LHCN-M2 (cell line): Measurements from ENCODE around the gene ARHGAP25. TPM values are rescaled to one million over a fixed set of nuclear protein-coding genes. Genes with fewer than 3 reads are reported as not detected.

Experiments
- DNase-seq: peaks from one replicate; pipeline ENCODE4 v3.0.0-alpha.2; 2012; ENCODE audit warnings: low read depth
- total RNA-seq: library from RNA; depleted of rRNA; stranded (reverse); fragments of >200 nt; gene quantifications from 2 replicates; pipeline ENCODE4 v1.2.3, GENCODE V29; 2014

Gene ARHGAP25
- total RNA-seq, 1 experiment from 2014 or later: not detected

GRCh38 chr2:68829749-68830148 lies 95.1 kb downstream of the ARHGAP25 start:
- DNase-seq: no peak

- DNase-seq: peak; percentile 51
Measured at GRCh38 chr2:68831686-68832232, 97.1 kb downstream of the ARHGAP25 start.

DNA sequence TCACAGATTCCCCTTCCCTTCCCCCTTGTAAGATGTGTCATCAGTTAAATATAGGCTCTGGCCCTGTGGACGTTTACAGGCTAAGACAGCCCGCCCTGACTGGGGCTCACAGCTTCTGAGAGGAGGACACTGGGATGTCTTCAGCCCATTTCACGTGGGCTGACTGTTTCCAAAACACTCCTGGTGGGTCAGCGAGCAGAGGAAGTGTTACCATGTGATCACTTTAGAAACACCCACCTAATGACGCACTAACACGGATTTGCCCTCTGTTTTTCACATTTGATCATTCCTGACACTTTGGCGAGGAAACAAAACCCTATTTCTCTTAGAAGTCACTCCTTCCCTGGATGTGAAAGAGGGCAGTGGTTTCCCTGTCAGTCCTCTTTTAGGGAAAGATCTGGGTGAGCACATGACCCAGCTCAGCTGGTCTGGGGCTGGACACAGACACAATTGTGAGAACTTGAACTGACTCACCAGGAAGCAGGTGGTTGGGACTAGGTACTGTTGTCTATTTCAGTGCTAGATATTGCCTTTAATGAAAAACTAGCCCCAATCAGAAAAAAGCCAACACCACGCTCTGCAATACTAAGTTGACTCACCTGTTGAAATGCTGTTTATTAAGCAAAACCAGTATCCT lies 97.7 kb downstream of the ARHGAP25 start:
- peak; percentile 71 for DNase-seq

DNA sequence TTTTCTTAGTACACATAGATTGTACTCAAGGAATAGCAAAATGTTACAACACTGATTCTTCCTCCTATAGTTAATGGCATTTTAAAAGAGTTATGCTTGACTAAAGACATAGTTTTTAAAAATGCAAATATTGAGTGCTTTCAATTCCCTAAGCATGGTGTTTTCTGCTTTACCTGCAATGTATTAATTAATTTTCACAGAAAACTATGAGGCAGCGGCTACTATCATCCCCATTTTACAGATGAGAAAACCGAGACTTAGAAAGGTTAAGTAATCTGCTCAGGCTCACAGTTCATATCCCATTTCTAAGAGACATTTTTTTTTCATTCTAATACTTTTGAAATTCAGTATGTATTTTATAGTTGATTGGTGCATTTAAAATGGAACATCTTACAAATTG lies 98.6 kb downstream of the ARHGAP25 start:
- no peak for DNase-seq

DNA sequence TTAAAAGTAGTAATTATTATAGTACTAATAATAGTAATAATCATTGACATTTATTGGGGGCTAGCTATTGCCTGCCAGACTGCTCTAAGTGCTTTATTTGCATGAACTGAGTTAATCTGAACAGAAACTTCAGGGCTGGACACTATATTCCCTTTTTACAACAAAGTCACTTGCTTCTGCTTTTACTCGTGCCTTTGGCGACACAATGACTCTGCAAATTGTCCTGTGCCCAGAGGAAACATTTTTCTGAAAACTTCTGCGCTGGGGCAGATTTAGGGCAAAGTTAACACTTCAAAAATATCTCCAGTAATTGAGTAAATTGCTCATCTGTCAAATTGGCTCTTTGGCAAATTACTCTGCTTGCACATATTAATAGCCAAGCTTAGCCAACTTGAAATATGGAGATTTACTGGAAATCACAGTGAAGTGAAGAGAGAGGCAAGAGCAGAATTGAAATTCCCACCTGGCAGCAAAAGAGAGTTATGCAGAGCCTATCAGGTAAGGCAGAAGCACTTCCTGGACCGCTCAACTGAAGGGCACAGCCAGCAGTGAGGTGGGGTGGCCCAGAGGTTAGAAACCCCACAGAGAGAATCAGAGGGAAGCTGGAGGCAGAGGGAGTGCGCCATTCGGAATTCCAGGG lies 100.2 kb downstream of the ARHGAP25 start:
- DNase-seq: no peak

DNA sequence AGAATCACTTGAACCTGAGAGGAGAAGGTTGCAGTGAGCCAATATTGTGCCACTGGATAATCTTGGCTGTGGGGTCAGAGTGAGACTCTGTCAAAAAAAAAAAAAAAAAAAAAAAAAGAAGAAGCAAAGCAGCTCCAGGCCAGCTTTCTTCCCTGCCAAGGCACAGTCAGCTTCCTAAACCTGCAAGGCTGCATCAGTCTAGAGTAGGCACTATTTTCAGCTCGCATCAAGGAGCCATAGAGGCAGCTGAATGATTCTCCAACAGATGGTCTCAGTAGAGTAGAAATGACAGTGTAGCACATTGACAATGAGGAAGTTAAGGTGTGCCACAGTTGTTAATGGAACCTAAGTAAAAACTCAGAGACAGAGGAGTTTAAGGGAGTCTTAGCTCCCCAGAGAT lies 101.0 kb downstream of the ARHGAP25 start:
- DNase-seq: no peak

GRCh38 chr2:68837164-68837860 lies 102.7 kb downstream of the ARHGAP25 start:
- DNase-seq: peak; percentile 22

GRCh38 chr2:68837861-68838341 lies 103.3 kb downstream of the ARHGAP25 start:
- no peak for DNase-seq

DNA sequence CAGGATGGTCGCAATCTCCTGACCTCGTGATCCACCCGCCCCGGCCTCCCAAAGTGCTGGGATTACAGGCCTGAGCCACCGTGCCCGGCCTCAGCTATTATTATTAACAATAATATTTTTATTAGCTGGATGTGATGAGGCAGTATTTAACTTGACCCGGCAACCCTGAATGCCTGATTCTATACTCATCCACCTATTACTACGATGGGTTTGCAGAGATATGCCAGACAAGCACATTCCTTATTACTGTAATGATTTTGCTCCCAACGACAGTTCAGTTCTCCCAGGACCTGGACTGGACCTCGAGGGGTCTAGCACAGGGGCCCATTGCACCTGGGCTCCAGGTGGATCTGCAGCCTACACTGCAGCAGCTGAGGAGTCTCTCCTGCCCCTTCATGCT lies 104.0 kb downstream of the ARHGAP25 start:
- no peak for DNase-seq

DNA sequence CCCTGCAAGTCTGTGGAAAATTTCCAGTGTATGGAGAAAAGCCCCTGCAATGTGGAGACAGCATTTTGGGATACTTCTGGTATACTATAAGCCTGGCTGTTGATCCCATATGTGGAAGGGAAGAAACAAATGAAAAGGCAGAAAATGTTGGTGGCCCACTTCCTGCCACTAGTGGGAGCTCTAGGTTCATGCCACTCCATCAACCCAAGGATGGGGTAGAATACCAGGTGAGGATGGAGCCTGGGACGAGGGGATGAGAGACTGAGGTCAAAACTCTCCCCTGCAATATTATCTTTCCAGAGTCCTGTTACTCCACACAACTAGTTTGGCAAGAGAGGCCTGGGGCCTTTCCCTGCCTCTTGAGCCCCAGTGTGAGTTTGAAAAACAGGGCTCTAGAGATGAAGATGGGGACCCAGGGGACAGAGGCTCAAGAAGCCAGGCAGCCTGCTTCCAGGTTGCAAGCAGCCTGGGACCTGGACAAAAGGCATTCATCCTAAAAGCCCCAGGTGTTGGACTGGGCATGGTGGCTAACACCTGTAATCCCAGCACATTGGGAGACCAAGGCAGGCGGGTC lies 104.7 kb downstream of the ARHGAP25 start:
- no peak for DNase-seq

GRCh38 chr2:68845043-68845442 lies 110.4 kb downstream of the ARHGAP25 start:
- no peak for DNase-seq

- no peak for DNase-seq
Measured at GRCh38 chr2:68846091-68846490, 111.5 kb downstream of the ARHGAP25 start.

DNA sequence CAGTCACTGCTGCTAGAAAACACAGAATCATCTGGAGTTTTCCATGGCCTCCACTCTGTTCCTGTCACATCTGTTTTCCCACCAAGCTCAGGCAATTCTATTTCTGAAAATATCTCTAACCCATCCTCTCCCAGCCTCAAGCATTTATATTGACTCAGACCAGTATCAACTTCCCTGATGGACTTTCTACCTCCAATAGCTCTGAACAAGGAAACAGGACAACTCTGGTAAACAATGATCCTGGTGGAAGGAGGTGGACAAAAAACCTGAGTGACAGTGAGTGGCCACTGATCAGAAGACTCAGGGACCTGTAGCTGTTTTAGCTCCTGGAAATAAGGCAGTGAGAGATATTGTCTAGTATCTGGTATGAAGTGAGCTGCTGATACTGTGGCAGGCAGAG lies 113.1 kb downstream of the ARHGAP25 start:
- no peak for DNase-seq

DNA sequence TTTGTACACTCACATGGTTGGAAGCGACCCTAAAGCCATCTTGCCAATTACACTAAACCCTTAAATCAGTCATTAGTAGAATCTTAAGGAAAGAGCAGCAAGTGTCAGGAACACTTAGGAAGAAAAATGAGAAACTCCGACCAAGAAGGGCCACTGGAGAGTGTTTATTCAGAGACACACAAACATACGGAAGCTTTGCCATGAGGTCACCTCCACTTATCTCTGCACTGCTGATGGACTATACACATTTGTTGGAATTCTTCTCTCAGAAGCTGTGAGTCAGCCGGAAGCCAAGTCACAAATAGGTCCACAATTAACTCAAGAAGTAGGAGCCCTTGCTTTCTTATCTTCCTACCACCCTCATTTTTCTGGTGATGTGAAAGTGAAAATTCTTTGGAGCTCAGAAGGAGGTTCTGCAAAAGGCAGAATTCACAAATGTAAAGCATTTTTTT lies 115.0 kb downstream of the ARHGAP25 start:
- DNase-seq: no peak

- no peak for DNase-seq
Measured at GRCh38 chr2:68850524-68850923, 115.9 kb downstream of the ARHGAP25 start.

GRCh38 chr2:68853035-68853434 lies 118.4 kb downstream of the ARHGAP25 start:
- peak; percentile 40 for DNase-seq

DNA sequence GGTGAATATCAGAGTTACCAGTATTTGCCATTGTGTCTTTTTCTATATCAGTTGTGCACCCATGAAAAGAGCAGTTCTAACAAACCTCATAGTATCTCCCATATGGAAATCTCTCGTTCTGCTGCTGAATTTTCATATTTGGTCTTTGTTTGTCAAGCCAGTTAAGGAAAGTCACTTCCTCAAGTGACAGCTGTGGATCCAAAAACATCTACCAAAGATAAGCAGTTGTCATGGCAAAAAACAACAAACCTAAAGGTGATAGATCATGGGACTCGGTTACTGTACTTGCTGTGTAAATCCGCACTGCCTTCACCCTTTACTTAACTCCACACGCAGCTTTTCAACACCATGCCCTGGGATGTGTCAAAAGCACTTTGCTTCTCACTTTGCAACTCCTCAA lies 119.3 kb downstream of the ARHGAP25 start:
- DNase-seq: no peak

GRCh38 chr2:68854476-68854875 lies 119.9 kb downstream of the ARHGAP25 start:
- DNase-seq: no peak

GRCh38 chr2:68855550-68855949 lies 120.9 kb downstream of the ARHGAP25 start:
- DNase-seq: no peak

- DNase-seq: no peak
Measured at GRCh38 chr2:68857202-68857845, 122.7 kb downstream of the ARHGAP25 start.

DNA sequence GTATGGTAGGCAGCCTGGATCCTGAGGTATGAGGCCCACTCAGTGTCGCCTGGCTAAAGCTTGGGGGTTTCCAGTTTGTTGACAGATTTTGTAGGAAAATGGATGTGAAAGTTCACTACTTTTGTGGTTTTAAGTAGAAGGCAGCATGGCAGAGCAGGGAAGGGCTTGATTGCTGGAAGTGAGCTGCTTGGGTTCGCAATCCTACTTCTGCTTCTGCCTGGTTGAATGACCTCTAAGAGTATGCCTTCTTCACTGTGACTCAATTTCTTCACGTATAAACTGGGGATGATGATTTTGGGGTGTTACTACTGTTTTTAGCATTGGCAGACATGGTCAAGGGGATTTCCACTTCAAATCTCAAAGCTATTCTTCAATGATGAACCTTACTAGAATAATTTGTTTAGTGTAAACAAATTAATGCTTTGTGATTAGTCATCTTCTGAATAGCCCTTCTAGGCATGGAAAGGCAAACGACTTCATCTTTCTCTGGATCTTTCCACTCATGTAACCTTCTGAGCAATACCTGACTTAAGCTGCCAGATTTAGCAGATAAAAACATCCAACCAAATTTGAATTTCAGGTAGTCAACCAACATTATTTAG lies 123.3 kb downstream of the ARHGAP25 start:
- DNase-seq: no peak
